K562 (cell line): ENCODE data around the gene TYRP1. TPM values are rescaled to one million over a fixed set of nuclear protein-coding genes. Genes with fewer than 3 reads are reported as not detected.

Experiments used
- ATAC-seq: fragments of 200-7000 bp; cut with Tn5 transposase; 3 replicates; pipeline ENCODE4 v1.9.1; 2020; ENCODE audit warnings: moderate library complexity
- BruUV-seq: library from RNA; stranded (reverse); fragments of 400-500 nt; replicated peaks from 2 replicates; lab custom pipeline; 2021; lab: Mats Ljungman, UMichigan
- CTCF ChIA-PET: fragments of 300-600 bp; formaldehyde crosslinking; extraction: SDS; loops from one replicate; lab custom pipeline; 2021; ENCODE audit warnings: low intra/inter-chr PET ratio; lab: Yijun Ruan, JAX
- POLR2A ChIA-PET: fragments of 300-600, 350-650 bp; sonication (Branson Sonifier 250); formaldehyde crosslinking; extraction: SDS; loops from one replicate; lab custom pipeline; 2021; ENCODE audit warnings: antibody characterized with exemption, inconsistent platforms; lab: Yijun Ruan, JAX
- DNase-seq, 4 experiments: peaks; one replicate each; pipeline versions ENCODE4 v3.0.0 to v3.0.0-alpha.2; 2011 to 2018; ENCODE audit warnings: low spot score in 3 of 4, mixed read lengths in 3 of 4; ENCODE audit errors: extremely low read depth in 1 of 4
- FAIRE-seq: peaks from 2 replicates; lab custom pipeline; 2011; peaks lifted over from hg19 to GRCh38; lab: Jason Lieb, UNC
- H2AFZ ChIP-seq: 2 replicates; pipeline ENCODE4 v1.6.0; 2011; ENCODE audit warnings: low read depth, low read length, control low read depth, inconsistent platforms
- H3K27ac ChIP-seq: fragments of 200-600 bp; 3 replicates; pipeline ENCODE4 v1.8.0; 2011; ENCODE audit warnings: low read depth, mild to moderate bottlenecking, control low read depth, inconsistent platforms, low read length, moderate library complexity, mixed read lengths; ENCODE audit errors: extremely low read depth
- H3K27me3 ChIP-seq, 2 experiments: fragments of 300-600 bp in 1 of 2; 2 replicates in 1 of 2; 3 replicates in 1 of 2; pipeline versions ENCODE4 v1.6.0 to v1.8.0; 2011; ENCODE audit warnings: inconsistent platforms in 2 of 2, low read length in 2 of 2, mild to moderate bottlenecking in 1 of 2, mixed read lengths in 1 of 2, moderate library complexity in 1 of 2; ENCODE audit not compliant: control insufficient read depth in 2 of 2, insufficient read depth in 2 of 2
- H3K36me3 ChIP-seq: fragments of 300-600 bp; 3 replicates; pipeline ENCODE4 v1.8.0; 2011; ENCODE audit warnings: mild to moderate bottlenecking, low read length, inconsistent platforms; ENCODE audit not compliant: control insufficient read depth, insufficient read depth
- H3K4me1 ChIP-seq, 2 experiments: fragments of 200-600 bp in 1 of 2; replicated peaks in 1 of 2; 2 replicates in 1 of 2; 3 replicates in 1 of 2; pipeline versions ENCODE4 v1.5.1 to v1.8.0; 2011; ENCODE audit warnings: inconsistent platforms in 2 of 2, low read length in 2 of 2, mild to moderate bottlenecking in 1 of 2, mixed read lengths in 1 of 2, moderate library complexity in 1 of 2; ENCODE audit not compliant: control insufficient read depth in 2 of 2, insufficient read depth in 2 of 2
- H3K4me2 ChIP-seq: 2 replicates; pipeline ENCODE4 v1.6.1; 2011; ENCODE audit warnings: low read length, control low read depth, inconsistent platforms, mixed read lengths; ENCODE audit not compliant: insufficient read depth
- H3K4me3 ChIP-seq: fragments of 200-600 bp; sonication (generic), shearing (Covaris generic); 2 replicates; pipeline ENCODE4 v1.5.1; 2016; ENCODE audit warnings: control low read depth, inconsistent platforms
- H3K79me2 ChIP-seq: fragments of 200-600 bp; 3 replicates; pipeline ENCODE4 v1.8.0; 2011; ENCODE audit warnings: low read length, inconsistent platforms; ENCODE audit not compliant: control insufficient read depth, insufficient read depth
- H3K9ac ChIP-seq, 2 experiments: 2 replicates each; pipeline versions ENCODE4 v1.6.0 to v1.6.1; 2011; ENCODE audit warnings: low read depth in 2 of 2, low read length in 2 of 2, control low read depth in 1 of 2, inconsistent platforms in 1 of 2, mild to moderate bottlenecking in 1 of 2, mixed read lengths in 1 of 2; ENCODE audit not compliant: insufficient read depth in 1 of 2
- H3K9me1 ChIP-seq: one replicate; pipeline ENCODE4 v1.6.0; 2011; ENCODE audit warnings: inconsistent platforms, mild to moderate bottlenecking, low read length, moderate library complexity; ENCODE audit not compliant: control insufficient read depth, insufficient read depth
- H3K9me3 ChIP-seq: replicated peaks from 2 replicates; pipeline ENCODE4 v1.5.1; 2011; ENCODE audit warnings: low read depth, low read length, inconsistent platforms; ENCODE audit not compliant: control insufficient read depth, insufficient read depth
- H4K20me1 ChIP-seq: replicated peaks from 2 replicates; pipeline ENCODE4 v1.6.1; 2011; ENCODE audit warnings: low read length, inconsistent platforms, mixed read lengths; ENCODE audit not compliant: control insufficient read depth, insufficient read depth
- HMG20A ChIP-seq: fragments of 450-650 bp; formaldehyde crosslinking; conservative IDR thresholded peaks from 2 replicates; pipeline ENCODE4 v1.4.0; 2020; ENCODE audit warnings: mild to moderate bottlenecking, mixed read lengths
- ZZZ3 ChIP-seq: fragments of 450-650 bp; IDR thresholded peaks from 2 replicates; pipeline ENCODE4 v1.6.1; 2016; ENCODE audit warnings: antibody characterized with exemption, mild to moderate bottlenecking, moderate library complexity
- in situ Hi-C: fragments of 300-500 bp; cut with MboI; formaldehyde crosslinking; loops from 4 replicates; pipeline ENCODE4 v1.15.0; 2018; ENCODE audit warnings: inconsistent platforms, mixed read lengths
- intact Hi-C: fragments of 100-400 bp; cut with micrococcal nuclease; formaldehyde crosslinking; loops from 2 replicates; pipeline ENCODE4 v1.14.2; 2022
- polyA plus RNA-seq, 8 experiments: library from polyadenylated mRNA; depleted of rRNA in 4 of 8; stranded (reverse) in 5 of 8; unstranded in 3 of 8; fragments of >200 nt; fragmentation: Nextera tagmentation in 2 of 8; fragmentation: Illumina TruSeq in 1 of 8; extraction: Ambion mirVana in 2 of 8; extraction: Trizol in 1 of 8; gene quantifications; 2 replicates each; pipeline versions ENCODE4 v1.2.1 to v1.2.3, GENCODE V29; 2011 to 2014; ENCODE audit warnings: inconsistent platforms in 1 of 8, missing spikeins in 1 of 8
- total RNA-seq, 7 experiments: library from RNA; depleted of rRNA in 6 of 7; stranded (reverse); fragments of >200 nt in 6 of 7; fragmentation: Illumina TruSeq in 2 of 7; extraction: Trizol in 2 of 7; gene quantifications; 2 replicates each; pipeline versions ENCODE4 v1.2.1 to v1.2.3, GENCODE V29; 2011 to 2021; ENCODE audit warnings: low replicate concordance in 1 of 7

Gene TYRP1
- total and polyA plus RNA-seq, 9 of the 15 experiments (the other 6 are each of a cell fraction or from before 2014, with no cell fraction given) = not detected

- H3K4me3 ChIP-seq = no peak overlapping the region
- intact Hi-C loops (no loop called here), in situ Hi-C loops (no loop called here)
- H2AFZ ChIP-seq = no peak overlapping the region
- no peaks in the 10 kb centered on the region for H3K9me1 ChIP-seq
- no peaks in the 10 kb centered on the region for H3K27me3 ChIP-seq
- H3K9ac ChIP-seq = no peak overlapping the region
- ChIA-PET POLR2A (no interaction called here), CTCF (no interaction called here)
- FAIRE-seq (no peak), DNase-seq (no peak), ATAC-seq (no peak)
- no peak overlapping the region for H3K27ac ChIP-seq
- no peaks in the 10 kb centered on the region for H3K9me3 ChIP-seq
- no peaks in the 10 kb centered on the region for H3K36me3 ChIP-seq
- no peaks in the 10 kb centered on the region for H3K79me2 ChIP-seq
- BruUV-seq = no TSS peak
- H4K20me1 ChIP-seq = no peaks in the 10 kb centered on the region
- no peaks in the 10 kb centered on the region for H3K4me1 ChIP-seq
- TF ChIP-seq ZZZ3 = no peak
- H3K4me2 ChIP-seq = no peak overlapping the region
These were observed 6.3 kb downstream of the TYRP1 start for GRCh38 chr9:12699529-12699928.

GRCh38 chr9:12701126-12701525, 7.9 kb downstream of the TYRP1 start:
- no peak overlapping the region for H2AFZ ChIP-seq
- no peak for TF ChIP-seq HMG20A (CRISPR knock-in tag)
- H3K9me1 ChIP-seq = no peaks in the 10 kb centered on the region
- H3K9me3 ChIP-seq = no peaks in the 10 kb centered on the region
- no peaks in the 10 kb centered on the region for H4K20me1 ChIP-seq
- no peaks in the 10 kb centered on the region for H3K4me1 ChIP-seq
- intact Hi-C loops = no loop called here
- H3K9ac ChIP-seq = no peak overlapping the region
- ATAC-seq (no peak), FAIRE-seq (no peak), DNase-seq (no peak)
- ChIA-PET CTCF (no interaction called here), POLR2A (no interaction called here)
- H3K79me2 ChIP-seq = no peaks in the 10 kb centered on the region
- H3K27ac ChIP-seq = no peak overlapping the region
- in situ Hi-C loops = no loop called here
- no TSS peak for BruUV-seq
- no peaks in the 10 kb centered on the region for H3K27me3 ChIP-seq
- H3K4me3 ChIP-seq = no peak overlapping the region
- H3K4me2 ChIP-seq = no peak overlapping the region
- H3K36me3 ChIP-seq = no peaks in the 10 kb centered on the region
